Epidermal melanocyte (primary cell): ENCODE measurements around the gene BRIP1.

Source experiments
- DNase-seq: peaks from one replicate; pipeline ENCODE4 v3.0.0; 2011; ENCODE audit warnings: low spot score; ENCODE audit not compliant: insufficient read length

BRIP1 gene

GRCh38 chr17:61764846-61765245, 98.5 kb downstream of the BRIP1 start:
- DNase-seq = no peak

GRCh38 chr17:61761827-61762226, 101.5 kb downstream of the BRIP1 start:
- DNase-seq = no peak

DNA sequence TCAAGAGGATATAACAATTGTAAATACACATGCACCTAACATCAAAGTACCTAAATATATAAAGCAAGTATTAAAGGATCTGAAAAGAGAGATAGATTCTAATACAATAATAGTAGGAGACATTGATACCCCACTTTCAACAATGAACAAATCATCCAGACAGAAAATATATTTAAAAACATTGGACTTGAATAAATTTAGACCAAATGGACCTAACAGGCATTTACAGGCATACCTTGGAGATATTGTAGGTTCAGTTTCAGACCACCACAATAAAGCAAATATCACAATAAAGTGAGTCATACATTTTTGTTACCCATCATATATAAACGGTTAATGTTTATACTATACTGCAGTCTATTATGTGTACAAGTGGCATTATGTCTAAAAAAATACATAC, 104.0 kb downstream of the BRIP1 start:
- DNase-seq = no peak

- DNase-seq = no peak
Observed at GRCh38 chr17:61758430-61758829, 104.9 kb downstream of the BRIP1 start.

DNA sequence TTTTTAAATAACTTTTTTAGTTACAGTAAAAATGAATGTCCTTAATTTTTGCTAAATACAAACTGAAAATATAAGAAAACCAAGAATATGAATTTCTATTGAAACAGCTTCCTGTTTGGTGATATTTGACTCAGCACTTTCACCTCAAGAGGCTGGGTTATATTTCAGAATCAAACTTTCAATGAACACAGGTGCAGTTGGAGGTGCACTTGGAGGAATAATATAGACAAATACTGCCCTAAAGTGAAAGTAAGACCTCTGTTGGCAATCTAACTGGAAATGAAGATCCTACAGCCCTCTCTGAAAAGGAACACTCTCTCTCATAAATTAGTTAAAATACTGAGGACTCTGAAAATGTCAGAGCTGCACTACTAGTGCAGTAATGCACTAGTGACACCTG, 106.2 kb downstream of the BRIP1 start:
- no peak for DNase-seq

GRCh38 chr17:61756561-61756960, 106.8 kb downstream of the BRIP1 start:
- no peak for DNase-seq

- no peak for DNase-seq
Observed at GRCh38 chr17:61755668-61756067, 107.7 kb downstream of the BRIP1 start.

DNA sequence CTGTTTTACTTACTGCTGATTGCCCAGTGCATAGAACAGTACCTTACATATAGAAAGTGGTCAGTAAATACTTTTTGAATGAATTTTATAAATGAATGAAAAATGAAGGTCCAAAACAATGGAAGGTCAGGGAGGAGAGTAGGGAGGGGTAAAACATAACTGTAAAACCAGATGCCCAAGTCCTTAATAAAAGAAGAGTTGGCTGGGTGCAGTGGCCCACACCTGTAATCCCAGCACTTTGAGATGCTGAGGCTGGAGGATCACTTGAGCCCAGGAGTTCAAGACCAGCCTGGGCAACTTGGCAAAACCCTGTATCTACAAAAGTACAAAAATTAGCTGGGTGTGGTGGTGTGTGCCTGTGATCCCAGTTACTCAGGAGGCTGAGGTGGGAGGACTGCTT, 108.2 kb downstream of the BRIP1 start:
- no peak for DNase-seq

DNA sequence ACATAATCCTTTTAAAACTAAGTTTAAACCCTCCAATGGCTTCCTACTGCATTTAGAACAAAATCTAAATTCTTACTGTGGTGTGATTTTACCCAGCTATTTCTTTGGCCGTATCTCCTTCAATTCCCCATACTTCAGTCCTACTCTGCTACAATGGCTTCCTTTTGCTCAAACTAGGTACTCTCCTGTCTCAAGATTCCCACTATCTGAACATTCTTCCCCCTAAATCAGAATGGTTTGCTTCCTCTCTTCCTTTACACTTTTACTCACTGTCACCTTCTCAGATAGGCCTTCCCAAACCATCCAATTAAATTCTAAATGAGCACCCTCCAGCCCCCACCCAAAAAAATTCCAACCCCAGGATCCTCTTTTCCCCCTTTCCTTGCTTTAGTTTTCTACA, 109.2 kb downstream of the BRIP1 start:
- DNase-seq = no peak

DNA sequence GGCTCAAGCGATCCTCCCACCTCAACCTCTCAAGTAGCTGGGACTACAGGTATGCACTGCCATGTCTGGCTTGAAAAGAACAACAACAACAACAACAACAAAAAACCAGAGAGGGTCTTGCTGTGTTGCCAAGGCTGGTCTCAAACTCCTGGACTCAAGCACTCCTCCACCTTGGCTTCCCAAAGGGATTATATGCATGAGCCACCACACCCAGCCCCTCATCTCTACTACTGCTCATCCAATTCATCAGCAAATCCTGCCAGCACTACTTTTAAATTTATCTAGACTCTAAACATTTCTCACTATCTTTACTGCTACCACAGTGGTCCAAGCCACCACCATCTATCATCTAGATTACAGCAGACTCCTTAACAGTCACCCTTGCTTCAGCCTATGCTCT, 109.6 kb downstream of the BRIP1 start:
- DNase-seq = no peak

DNA sequence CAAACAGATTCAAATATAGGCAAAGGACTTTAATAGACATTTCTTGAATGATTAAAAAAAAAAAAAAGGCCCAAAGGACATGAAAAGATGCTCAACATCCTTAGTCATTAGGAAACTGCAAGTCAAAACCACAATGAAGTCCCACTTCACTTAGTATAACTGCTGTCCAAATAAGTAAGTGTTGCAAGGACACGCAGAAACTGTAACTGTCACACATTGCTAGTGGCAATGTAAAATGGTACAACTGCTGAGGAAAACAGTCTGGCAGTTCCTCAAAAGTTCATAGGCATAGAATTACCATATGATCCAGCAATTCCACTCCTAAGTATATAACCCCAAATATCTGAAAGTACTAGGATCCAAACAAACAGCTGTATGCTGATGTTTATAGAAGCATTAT, 112.7 kb downstream of the BRIP1 start:
- DNase-seq = no peak

GRCh38 chr17:61749823-61750404, 113.4 kb downstream of the BRIP1 start:
- no peak for DNase-seq

- no peak for DNase-seq
Observed at GRCh38 chr17:61746248-61746985, 116.9 kb downstream of the BRIP1 start.

- DNase-seq = no peak
Observed at GRCh38 chr17:61744804-61745203, 118.5 kb downstream of the BRIP1 start.

DNA sequence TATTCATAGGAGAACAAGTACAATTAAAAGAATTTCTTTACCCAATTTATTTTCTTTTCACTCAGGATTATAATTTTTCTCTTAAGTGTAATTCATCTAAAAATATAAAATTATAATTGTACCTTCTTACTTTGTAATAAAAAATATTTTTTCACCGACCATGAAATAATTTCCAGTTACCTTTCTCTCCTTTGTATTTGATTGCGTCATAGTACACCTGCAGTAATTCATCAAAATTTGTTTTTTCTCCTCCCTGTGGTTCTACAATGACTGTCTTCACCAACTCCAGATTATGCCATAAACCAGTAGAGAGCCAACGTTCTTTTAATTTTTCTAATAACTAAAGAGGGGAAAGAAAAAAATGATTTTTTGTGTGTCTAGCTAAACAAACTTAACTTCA, 119.1 kb downstream of the BRIP1 start:
- DNase-seq = no peak

- no peak for DNase-seq
Observed at GRCh38 chr17:61743766-61744165, 119.6 kb downstream of the BRIP1 start.

GRCh38 chr17:61739002-61739401, 124.3 kb downstream of the BRIP1 start:
- no peak for DNase-seq

GRCh38 chr17:61738249-61738648, 125.1 kb downstream of the BRIP1 start:
- DNase-seq = no peak

GRCh38 chr17:61737820-61738219, 125.5 kb downstream of the BRIP1 start:
- no peak for DNase-seq

- DNase-seq = no peak
Observed at GRCh38 chr17:61736438-61736837, 126.9 kb downstream of the BRIP1 start.

- no peak for DNase-seq
Observed at GRCh38 chr17:61735807-61736206, 127.5 kb downstream of the BRIP1 start.

GRCh38 chr17:61734466-61734865, 128.9 kb downstream of the BRIP1 start:
- DNase-seq = no peak

GRCh38 chr17:61734012-61734411, 129.3 kb downstream of the BRIP1 start:
- DNase-seq = no peak
